HG03097 (cell line): Measurements from ENCODE around the gene SCN8A.
"Not testable (repeated sequence)": the region's sequence is repeated elsewhere in the genome, so short reads cannot be mapped to it uniquely, and the experiment has no call there.

ENCODE experiments used
- ATAC-seq: cut with Tn5 transposase; IDR thresholded peaks from one replicate; pipeline ENCODE4 v1.9.1; 2021; ENCODE audit not compliant: unreplicated experiment, low FRiP score

Gene SCN8A

GRCh38 chr12:51621156-51621922, 30.3 kb downstream of the SCN8A start:
- ATAC-seq, result no peak

- ATAC-seq, result no peak
Observed at GRCh38 chr12:51622564-51622963, 31.5 kb downstream of the SCN8A start.

DNA sequence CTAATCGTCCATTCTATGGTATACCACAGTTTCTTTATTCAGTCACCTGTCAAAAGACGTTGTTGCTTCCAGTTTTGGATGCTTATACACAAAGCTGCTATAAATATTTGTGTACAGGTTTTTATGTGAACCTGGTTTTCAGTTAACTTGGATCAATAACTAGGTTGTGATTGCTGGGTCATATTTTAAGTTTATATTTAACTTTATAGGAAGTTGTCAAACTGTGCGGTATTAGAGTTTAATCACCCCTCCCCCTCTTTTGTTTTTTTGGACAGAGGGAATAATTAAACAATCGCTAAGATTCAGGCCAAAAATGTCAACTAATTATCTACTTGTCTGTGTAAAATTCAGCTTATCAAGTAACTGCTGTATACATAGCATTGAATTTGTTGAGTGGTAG, 34.3 kb downstream of the SCN8A start:
- ATAC-seq, result no peak

- ATAC-seq, result no peak
Observed at GRCh38 chr12:51626115-51626514, 35.1 kb downstream of the SCN8A start.

GRCh38 chr12:51626629-51627028, 35.6 kb downstream of the SCN8A start:
- no peak for ATAC-seq

GRCh38 chr12:51630256-51630880, 39.3 kb downstream of the SCN8A start:
- no peak for ATAC-seq

DNA sequence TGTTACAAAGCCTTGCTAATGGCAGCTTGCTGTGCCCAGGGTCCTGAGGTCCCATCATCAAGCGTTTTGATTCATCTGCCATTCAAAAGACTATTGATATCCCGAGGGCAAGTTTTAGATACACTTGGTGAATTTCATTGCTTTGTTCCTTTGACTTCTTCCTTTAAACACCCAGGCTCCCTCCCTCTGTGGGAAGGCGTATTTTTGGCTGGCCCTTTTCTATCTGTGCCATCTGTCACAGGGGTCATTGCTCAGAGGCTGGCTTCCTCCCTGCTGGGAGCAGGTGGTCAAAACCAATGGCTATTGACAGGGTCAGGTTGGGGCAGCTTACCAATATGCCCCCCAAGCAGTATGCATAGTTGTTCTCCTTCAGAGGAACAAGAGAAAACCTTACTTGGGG, 40.0 kb downstream of the SCN8A start:
- ATAC-seq, result no peak

DNA sequence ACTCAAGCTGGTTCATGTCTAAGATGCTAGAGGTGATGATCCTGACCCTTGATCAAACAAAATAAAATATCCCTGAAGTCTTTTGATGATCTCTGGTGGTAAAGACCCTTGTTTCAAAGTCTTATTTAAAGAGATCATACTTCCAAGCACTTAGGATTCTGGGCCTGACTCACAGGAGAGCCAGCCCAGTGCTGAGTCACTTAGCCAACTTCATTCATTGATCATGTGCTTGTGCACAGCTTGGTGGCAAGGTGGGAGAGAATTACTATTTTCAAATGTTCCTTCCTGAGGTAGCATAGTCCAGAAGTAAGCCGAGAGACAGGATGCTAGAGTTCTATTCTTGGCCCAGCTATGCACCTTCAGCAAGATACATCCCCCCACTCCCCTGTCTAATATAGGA, 40.6 kb downstream of the SCN8A start:
- ATAC-seq, result no peak

DNA sequence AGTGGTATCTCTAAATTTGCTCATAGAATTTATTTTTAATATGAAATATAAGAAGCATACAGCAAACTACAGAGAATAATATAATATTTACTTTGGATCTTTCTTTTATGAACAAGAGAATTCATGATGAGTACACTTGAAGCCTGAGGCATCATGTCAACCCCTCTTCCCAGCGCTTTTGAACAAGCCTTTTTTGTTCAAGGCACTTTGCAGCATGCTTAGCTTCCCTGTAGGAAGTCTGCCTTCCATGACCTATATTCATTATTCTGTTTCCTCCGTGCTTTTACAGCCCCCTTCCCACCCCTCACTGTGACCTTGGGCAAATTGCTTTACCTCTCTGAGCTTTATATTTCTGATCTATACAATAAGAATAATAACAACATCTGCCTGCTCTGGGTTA, 41.6 kb downstream of the SCN8A start:
- ATAC-seq, result no peak

DNA sequence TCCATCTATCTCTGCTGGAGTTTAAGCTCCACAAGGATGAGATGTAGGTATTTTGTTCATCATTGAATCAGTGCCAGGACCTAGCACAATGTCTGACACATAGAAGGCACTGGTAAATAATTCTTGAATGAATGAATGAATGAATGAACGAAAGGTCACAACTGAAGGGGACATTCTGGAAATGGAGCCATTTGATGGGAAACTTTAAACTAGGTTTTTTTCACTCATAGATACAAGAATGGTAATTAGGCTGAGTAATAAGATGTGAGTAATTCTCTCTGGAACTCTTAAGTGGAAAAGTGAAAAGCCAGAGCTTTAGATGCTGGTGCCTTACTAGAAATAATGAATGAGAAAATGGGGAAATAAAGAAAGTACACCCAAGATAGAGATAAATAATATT, 44.3 kb downstream of the SCN8A start:
- no peak for ATAC-seq

GRCh38 chr12:51636581-51636980, 45.5 kb downstream of the SCN8A start:
- ATAC-seq, result no peak

- no peak for ATAC-seq
Observed at GRCh38 chr12:51636986-51637385, 46.0 kb downstream of the SCN8A start.

GRCh38 chr12:51639361-51639760, 48.3 kb downstream of the SCN8A start:
- ATAC-seq, result no peak

DNA sequence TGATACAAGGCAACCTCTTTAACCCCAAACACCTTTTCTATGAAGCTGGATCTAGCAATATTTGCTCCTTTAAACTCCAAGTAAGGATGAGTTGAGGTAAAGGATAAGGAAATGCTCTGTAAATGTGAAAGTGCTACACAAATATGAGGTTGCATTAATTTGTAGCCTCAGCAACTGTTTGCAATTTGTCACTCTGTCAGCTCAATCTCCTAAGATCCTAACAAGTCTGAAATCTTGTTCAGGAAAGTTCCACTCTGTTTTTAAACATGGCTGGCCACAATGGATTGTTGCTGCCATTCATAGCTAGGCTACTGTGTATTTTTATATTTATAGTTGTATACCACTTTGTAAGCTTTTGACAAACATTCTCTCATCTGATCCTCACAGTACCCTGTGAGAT, 51.3 kb downstream of the SCN8A start:
- ATAC-seq, result no peak

- ATAC-seq, result no peak
Observed at GRCh38 chr12:51643951-51644350, 52.9 kb downstream of the SCN8A start.

- not testable (repeated sequence) for ATAC-seq
Observed at GRCh38 chr12:51644691-51645090, 53.7 kb downstream of the SCN8A start.

DNA sequence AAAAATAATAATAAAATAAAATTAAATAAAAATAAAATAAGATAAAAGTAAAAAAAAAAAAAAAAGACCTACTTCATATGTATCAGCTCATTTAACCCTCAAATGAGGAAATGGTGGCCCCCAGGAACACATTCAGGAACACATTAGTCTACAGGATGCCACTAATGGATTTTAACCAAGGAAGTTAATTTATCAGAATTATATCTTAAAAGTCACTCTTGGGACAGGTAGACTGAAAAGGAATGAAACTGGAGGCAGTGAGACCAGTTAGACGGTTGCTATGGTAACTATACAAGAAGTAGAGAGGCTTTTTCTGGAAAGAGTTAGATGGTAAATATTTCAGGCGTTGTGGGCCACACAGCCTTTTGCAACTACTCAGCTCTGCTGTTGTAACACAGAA, 54.9 kb downstream of the SCN8A start:
- no peak for ATAC-seq

- ATAC-seq, result no peak
Observed at GRCh38 chr12:51647647-51648046, 56.6 kb downstream of the SCN8A start.

DNA sequence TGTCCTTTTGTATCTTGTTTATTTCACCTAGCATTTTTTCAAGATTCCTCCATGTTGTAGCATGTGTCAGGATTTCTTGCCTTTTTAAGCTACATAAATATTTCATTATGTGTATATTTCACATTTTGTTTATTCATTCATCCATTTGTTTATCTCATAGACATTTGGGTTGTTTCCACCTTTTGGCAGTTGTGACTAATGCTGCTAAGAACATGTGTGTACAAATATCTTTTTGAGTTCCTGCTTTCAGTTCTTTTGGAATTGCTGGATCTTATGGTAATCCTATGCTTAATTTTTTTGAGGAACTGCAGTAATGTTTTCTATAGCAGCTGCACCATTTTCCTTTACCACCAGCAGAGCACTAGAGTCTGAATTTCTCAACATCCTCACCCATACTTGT, 62.4 kb downstream of the SCN8A start:
- ATAC-seq, result no peak

DNA sequence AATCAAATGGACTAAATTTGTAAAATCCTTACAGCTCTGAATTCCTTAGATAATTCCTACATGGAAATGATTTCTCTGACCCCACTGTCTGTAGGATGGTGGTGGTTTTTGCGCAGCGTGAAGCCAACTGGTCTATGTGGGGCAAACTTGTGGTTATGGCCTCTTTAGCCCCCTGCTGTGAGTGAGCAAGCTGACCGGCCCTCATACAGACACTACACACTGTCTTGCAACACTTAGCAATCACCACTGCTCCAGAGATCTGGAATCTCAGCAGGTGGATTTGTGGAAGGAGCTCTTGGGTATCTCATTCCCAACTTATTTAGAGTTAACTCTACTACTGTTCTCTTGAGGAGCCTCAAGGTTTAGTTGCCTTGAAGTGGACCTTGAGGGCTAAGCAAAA, 70.2 kb downstream of the SCN8A start:
- ATAC-seq, result no peak

DNA sequence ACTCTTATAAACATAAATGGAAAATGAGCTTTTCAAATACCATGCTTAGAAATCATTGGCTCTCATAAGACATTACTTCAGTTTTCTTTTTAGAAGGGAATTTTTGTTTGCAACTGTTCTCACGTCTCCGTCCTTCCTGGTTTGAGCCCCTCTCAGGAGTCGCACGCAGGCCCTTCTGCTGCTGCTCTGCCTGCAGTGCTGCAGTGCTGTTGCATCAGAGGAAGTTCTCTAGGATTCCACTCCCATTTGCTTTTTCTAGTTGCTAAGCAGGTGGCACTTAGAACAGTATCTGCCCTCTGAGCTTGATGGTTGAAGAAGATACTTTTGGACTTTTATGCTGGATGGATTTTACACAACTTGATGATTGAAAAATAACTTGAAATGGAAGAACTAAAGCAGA, 70.8 kb downstream of the SCN8A start:
- ATAC-seq, result no peak

DNA sequence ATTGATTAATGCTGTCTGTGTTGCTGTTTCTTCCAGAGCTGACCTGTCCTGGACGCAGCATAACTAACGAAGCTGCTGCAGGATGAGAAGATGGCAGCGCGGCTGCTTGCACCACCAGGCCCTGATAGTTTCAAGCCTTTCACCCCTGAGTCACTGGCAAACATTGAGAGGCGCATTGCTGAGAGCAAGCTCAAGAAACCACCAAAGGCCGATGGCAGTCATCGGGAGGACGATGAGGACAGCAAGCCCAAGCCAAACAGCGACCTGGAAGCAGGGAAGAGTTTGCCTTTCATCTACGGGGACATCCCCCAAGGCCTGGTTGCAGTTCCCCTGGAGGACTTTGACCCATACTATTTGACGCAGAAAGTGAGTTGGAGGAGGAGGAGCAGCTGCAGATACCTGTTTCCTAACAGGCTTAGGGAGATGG, 71.7 kb downstream of the SCN8A start:
- ATAC-seq, result no peak
